ENCODE results near the gene FBXL7.

Gene FBXL7

GRCh38 chr5:15450473-15450872 lies 49.5 kb upstream of the FBXL7 start (continued):
- no peak for TF ChIP-seq OSR1 (CRISPR knock-in tag; IDR thresholded peaks at IDR 0.05)

- TF ChIP-seq ZNF70 (CRISPR knock-in tag; IDR thresholded peaks at IDR 0.05) (no peak), TSHZ2 (CRISPR knock-in tag; IDR thresholded peaks at IDR 0.05) (no peak), TCF4 (CRISPR knock-in tag; IDR thresholded peaks at IDR 0.05; ENCODE audit: borderline replicate concordance) (no peak), CREB5 (CRISPR knock-in tag; IDR thresholded peaks at IDR 0.05; ENCODE audit: low read depth) (no peak), ESRRG (CRISPR knock-in tag; IDR thresholded peaks at IDR 0.05) (no peak), POU6F1 (CRISPR knock-in tag; IDR thresholded peaks at IDR 0.05; ENCODE audit: borderline replicate concordance, low read depth) (no peak), ZNF8 (CRISPR knock-in tag; IDR thresholded peaks at IDR 0.05) (no peak), ARNTL (CRISPR knock-in tag; IDR thresholded peaks at IDR 0.05; ENCODE audit: borderline replicate concordance, low read depth) (no peak), ZFP30 (CRISPR knock-in tag; IDR thresholded peaks at IDR 0.05) (no peak), BACH2 (CRISPR knock-in tag; IDR thresholded peaks at IDR 0.05; ENCODE audit: borderline replicate concordance) (no peak), OSR1 (CRISPR knock-in tag; IDR thresholded peaks at IDR 0.05) (no peak), CSDC2 (CRISPR knock-in tag; IDR thresholded peaks at IDR 0.05) (no peak), SNAI2 (CRISPR knock-in tag; IDR thresholded peaks at IDR 0.05) (no peak)
- ATAC-seq = no peak
These were observed 49.0 kb upstream of the FBXL7 start for GRCh38 chr5:15450949-15451348.

- ATAC-seq = no peak
- 0 out of 2 replicates have a peak, but pooled peaks have one; percentile 12 for TF ChIP-seq ISL1 (CRISPR knock-in tag; IDR thresholded peaks at IDR 0.05)
- no peak for TF ChIP-seq CSRNP3 (CRISPR knock-in tag; IDR thresholded peaks at IDR 0.05)
These were observed 48.0 kb upstream of the FBXL7 start for GRCh38 chr5:15452030-15452429.

GRCh38 chr5:15452781-15453180 lies 47.2 kb upstream of the FBXL7 start:
- TF ChIP-seq ZNF70 (CRISPR knock-in tag; IDR thresholded peaks at IDR 0.05) (no peak), CSRNP3 (CRISPR knock-in tag; IDR thresholded peaks at IDR 0.05) (no peak), ZC3H10 (CRISPR knock-in tag; IDR thresholded peaks at IDR 0.05) (no peak), CREB5 (CRISPR knock-in tag; IDR thresholded peaks at IDR 0.05; ENCODE audit: low read depth) (no peak), ZFP30 (CRISPR knock-in tag; IDR thresholded peaks at IDR 0.05) (no peak), ZFP3 (CRISPR knock-in tag; IDR thresholded peaks at IDR 0.05) (no peak), RARB (CRISPR knock-in tag; IDR thresholded peaks at IDR 0.05) (no peak), BACH2 (CRISPR knock-in tag; IDR thresholded peaks at IDR 0.05; ENCODE audit: borderline replicate concordance) (no peak), PPARA (CRISPR knock-in tag; IDR thresholded peaks at IDR 0.05; ENCODE audit: borderline replicate concordance) (no peak), CSDC2 (CRISPR knock-in tag; IDR thresholded peaks at IDR 0.05) (no peak), OSR1 (CRISPR knock-in tag; IDR thresholded peaks at IDR 0.05) (no peak), SNAI2 (CRISPR knock-in tag; IDR thresholded peaks at IDR 0.05) (no peak), TCF4 (CRISPR knock-in tag; IDR thresholded peaks at IDR 0.05; ENCODE audit: borderline replicate concordance) (no peak), TOX (CRISPR knock-in tag; IDR thresholded peaks at IDR 0.05; ENCODE audit: borderline replicate concordance) (no peak), ESRRG (CRISPR knock-in tag; IDR thresholded peaks at IDR 0.05) (no peak), ISL1 (CRISPR knock-in tag; IDR thresholded peaks at IDR 0.05) (no peak)
- ATAC-seq = no peak
